Coronary artery (tissue), 2 donors: Measurements from ENCODE around the gene SHC2.

ENCODE experiments used
- DNase-seq: peaks from one replicate; pipeline ENCODE4 v3.0.0-alpha.2; 2017; ENCODE audit warnings: low spot score
- H3K27ac ChIP-seq, 2 donors: fragments of 200-600 bp; sonication (generic); one replicate each; pipeline ENCODE4 v1.5.1; 2016 to 2019
- H3K4me3 ChIP-seq: fragments of 200-600 bp; sonication (generic); 2 replicates; pipeline ENCODE4 v1.5.1; 2016; ENCODE audit warnings: mild to moderate bottlenecking, moderate library complexity
- TF ChIP-seq, protein P1 (sequence below): fragments of 200-600 bp; sonication (generic); IDR thresholded peaks from one replicate; pipeline ENCODE4 v1.5.1; 2019; ENCODE audit warnings: antibody characterized with exemption

Gene SHC2

DNA sequence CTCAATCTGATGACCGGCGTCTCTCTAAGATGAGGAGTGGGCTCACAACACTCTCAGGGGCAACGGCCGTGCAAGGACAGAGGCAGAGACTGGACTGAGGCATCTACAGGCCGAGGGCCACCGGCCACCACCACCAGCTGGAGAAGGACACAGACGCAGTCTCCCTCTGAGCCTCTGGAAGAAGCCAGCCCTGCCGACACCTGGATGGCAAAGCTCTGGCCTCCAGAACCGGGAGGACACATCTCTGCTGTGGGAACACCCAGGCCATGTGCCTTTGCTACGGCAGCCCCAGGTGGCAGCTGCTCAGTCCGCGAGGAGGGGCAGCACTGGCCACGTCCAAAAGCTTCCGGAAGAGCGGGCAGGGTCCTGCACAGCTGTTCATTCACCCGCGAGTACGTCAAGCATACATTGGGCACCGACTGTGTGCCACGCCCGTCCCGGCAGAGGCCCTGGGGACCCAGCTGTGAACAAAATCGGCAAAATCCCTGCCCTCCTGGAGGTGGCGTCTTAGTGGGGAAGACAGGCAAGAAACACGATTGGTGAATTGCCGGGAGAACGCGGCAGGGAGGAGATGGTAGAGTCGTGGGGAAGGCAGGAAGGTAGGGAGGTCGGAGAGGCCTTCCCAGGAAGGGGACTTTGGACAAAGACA, 69.0 kb downstream of the SHC2 start:
- no peak overlapping the region for H3K4me3 ChIP-seq
- no peak for DNase-seq
- TF ChIP-seq, protein P1, sequence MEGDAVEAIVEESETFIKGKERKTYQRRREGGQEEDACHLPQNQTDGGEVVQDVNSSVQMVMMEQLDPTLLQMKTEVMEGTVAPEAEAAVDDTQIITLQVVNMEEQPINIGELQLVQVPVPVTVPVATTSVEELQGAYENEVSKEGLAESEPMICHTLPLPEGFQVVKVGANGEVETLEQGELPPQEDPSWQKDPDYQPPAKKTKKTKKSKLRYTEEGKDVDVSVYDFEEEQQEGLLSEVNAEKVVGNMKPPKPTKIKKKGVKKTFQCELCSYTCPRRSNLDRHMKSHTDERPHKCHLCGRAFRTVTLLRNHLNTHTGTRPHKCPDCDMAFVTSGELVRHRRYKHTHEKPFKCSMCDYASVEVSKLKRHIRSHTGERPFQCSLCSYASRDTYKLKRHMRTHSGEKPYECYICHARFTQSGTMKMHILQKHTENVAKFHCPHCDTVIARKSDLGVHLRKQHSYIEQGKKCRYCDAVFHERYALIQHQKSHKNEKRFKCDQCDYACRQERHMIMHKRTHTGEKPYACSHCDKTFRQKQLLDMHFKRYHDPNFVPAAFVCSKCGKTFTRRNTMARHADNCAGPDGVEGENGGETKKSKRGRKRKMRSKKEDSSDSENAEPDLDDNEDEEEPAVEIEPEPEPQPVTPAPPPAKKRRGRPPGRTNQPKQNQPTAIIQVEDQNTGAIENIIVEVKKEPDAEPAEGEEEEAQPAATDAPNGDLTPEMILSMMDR, result no peak
- no peak overlapping the region for H3K27ac ChIP-seq

DNA sequence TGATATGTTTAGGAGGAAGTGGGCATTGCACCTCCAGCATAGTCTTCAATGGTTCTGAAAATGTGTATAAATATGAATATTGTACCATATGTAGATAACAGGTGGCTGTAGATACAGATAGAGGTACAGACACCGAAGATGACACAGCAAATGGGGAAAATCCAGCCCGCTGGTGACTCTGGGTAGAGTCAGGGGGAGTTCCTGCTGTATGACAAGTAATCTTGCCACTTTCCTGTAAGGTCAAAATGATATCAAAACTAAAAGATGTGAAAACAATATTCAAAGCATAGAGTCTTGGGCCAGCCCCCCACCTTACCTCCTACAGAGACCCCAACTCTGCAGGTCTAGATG, 69.7 kb downstream of the SHC2 start:
- no peak for DNase-seq
- Histone ChIP-seq H3K4me3 (no peak overlapping the region), H3K27ac (no peak overlapping the region)
- TF ChIP-seq, protein P1, result no peak

DNA sequence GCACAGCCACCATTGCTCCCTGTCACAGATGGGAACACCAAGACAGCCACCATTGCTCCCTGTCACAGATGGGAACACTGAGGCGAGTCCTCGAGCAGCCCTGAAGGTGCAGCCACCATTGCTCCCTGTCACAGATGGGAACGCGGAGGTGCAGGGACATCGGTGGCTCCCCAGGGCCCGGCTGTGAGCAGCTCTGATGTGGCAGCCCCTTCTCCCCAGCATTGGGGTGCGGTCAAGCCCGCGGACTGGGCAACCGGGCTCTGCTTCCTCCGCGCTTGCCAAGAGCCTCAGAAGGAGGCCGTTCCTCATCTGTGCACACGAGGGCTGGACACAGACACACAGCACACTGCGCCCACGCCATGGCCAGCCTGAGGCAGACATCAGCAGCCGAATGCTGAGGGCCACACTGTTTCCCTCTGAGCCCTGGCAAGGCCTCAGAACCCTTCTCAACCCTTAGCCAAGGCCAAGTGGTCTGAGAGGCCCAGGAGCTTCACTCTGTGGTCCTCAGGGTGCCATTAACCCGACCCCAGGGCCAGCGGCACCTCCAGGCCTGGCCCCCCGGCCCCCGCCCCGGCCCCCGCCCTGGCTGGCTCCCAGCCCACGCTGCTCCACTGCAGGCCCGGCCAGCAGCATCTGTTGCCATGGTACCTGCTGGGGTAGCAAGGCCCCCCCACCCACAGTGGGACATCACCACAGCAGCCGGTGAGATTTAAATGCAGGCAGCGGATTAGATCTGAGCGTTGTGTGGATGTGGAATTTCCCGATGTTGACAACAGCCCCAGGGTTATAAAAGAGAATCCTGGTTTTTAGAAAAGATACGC, 70.2 kb downstream of the SHC2 start:
- DNase-seq, result no peak
- no peak overlapping the region for H3K4me3 ChIP-seq
- no peak overlapping the region for H3K27ac ChIP-seq
- TF ChIP-seq, protein P1, result no peak

DNA sequence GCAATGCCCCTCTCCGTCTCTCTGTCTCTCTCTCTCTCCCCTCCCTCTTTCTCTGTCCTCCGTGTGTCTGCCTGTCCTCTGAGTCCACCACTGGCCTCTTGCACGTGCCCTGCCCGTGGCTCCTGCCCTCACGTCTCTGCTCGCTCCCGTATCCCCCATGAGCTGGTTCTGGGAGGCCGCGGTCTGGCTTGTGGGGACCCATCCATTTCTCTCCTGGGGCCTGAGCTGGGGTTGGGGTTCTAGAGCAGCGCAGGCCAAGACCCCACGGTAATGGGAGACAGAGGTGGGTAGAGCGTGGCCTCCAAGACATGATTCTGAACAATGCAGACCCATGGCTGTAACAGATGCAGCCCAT, 70.9 kb downstream of the SHC2 start:
- Histone ChIP-seq H3K27ac (no peak overlapping the region), H3K4me3 (no peak overlapping the region)
- TF ChIP-seq, protein P1, result no peak
- DNase-seq, result no peak

DNA sequence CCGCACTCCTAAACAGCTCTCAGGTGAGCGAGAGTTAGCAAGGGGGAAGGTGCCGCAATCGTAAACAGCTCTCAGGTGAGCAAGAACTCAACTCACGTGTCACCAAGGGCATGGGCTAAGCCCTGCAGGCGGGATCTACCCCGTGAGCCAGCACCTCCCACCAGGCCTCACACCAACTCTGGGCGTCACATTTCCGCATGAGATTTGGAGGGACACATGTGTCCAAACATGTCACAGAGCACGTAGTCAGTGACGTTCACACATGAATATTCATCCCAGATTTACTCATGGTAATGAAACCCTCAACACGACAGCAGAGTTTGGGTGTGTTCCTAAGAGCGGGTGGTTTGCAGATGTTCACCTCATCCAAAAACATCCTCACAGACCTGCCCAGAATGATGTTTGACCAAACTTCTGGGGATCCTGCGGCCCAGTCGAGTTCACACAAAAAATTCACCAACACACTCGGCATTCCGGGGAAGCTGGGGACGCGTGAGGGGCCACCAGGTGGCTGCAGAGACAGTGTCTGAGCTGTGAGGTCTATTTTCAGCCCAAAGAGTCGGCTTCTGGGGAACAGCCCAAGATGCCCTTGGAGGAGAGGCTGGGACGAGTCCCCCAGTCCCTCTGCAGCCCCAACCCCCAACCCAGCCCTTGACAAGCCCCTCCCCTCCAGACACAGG, 71.4 kb downstream of the SHC2 start:
- DNase-seq, result no peak
- TF ChIP-seq, protein P1, result no peak

DNA sequence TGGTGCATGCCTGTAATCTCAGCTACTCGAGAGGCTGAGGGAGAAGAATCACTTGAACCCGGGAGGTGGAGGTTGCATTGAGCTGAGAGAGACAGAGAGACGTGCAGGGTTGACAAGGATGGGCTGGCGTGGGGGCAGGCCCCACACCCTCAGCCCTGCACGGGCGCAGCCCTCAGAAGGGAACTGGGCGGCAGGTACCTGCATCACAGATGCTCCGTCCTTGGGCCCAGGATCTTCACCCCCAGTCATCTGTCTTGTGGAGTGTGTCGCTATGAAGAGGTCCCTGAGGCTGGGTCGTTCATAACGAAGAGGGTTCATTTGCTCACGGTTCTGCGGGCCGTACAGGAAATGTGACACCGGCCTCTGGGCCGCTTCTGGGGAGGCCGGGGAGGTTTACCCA, 72.1 kb downstream of the SHC2 start:
- Histone ChIP-seq H3K27ac (no peak overlapping the region), H3K4me3 (no peak overlapping the region)
- TF ChIP-seq, protein P1, result no peak
- DNase-seq, result no peak

More for the DNA sequence above, 71.4 kb downstream of the SHC2 start:
- Histone ChIP-seq H3K27ac (no peak overlapping the region), H3K4me3 (no peak overlapping the region)
